Fibroblast of skin of left quadriceps (primary cell): ENCODE measurements around the gene SLAMF8.

Experiments used
- DNase-seq, 2 experiments: peaks; one replicate each; pipeline ENCODE4 v3.0.0-alpha.2; 2013; ENCODE audit warnings: low read depth in 2 of 2

SLAMF8 gene

DNA sequence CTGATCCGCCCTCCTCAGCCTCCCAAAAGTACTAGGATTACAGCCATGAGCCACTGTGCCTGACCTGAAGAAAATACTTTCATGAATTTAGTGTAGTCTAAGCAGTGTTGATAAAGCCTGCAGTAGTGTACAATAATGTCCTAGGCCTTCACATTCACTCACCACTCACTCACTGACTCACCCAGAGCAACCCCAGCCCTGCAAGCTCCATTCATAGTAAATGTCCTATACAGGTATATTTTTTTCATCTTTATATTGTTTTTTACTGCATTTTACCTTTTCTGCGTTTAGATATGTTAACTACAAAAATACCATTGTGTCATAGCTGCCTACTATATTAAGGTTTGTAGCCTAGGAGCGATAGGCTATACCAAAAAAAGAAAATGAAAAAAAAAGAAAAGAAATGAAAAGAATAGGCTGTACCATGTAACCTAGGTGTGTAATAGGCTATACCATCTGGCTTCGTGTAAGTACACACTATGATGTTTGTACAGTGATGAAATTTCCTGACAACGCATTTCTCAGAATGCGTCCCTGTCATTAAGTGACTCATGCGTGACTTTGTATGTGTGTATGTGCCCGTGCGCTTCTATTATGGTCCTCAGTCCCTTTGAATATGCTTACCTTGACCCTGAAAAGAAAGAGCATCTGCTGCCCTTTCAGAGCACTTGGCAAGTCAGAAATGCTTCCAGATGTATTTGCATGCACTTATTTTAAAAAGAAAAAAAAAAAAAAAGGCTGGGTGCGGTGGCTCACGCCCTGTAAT, 9.2 kb upstream of the SLAMF8 start:
- no peak for DNase-seq

DNA sequence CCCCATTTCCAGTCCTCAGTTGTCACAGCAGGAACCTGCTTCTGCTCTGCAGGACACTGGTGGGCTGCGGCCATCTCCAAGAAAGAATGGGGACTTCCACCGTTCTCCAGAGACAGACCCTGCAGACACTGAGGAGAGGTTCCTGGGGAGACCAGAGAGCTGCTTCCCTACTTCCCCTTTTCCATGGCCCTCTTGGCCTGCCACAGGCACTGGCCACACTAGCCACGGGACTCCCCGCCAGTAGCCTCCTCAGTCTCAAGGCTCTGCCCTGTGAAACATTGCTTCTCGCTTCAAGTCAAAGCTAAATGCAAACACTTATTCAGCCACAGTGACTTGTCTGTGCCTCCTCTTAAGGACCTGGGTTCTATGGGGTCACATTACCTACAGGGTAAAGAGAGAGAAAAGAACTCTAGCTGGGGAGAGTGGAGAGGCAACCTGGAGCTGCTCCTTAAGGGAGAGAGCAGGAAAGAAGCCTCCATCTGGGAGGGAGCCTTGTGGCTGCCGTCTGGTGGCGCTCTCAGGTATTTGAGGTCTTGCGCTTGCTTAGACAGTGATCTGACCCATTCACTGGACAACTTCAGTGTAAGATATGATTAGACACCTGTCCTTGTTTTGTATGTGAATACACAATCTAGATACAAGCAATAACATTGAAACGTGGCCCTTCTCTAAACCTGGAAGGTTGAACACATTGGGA, 5.4 kb upstream of the SLAMF8 start:
- no peak for DNase-seq

DNA sequence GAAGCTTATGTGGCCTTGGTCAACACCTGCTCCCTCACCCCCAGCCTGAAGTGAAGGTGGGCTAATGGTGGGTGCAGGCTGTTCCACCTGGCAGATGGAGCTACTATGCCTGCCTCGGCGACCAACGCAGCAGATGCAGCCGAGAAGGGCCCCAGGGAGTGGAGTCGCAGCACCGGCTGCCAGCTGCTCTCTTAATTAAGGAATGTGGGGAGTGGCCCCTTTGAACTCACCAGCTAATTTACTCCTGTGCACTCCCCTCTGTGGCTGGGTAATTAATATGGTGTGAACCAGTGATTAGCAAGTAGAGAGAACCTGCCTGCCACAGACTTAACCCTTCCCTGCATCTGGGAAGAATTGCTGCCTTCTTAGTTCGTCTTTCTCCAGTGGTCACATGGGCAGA, 3.3 kb upstream of the SLAMF8 start:
- no peak for DNase-seq

GRCh38 chr1:159825564-159825963, 1.1 kb upstream of the SLAMF8 start:
- DNase-seq = no peak

GRCh38 chr1:159827102-159827490, 423 bp downstream of the SLAMF8 start:
- DNase-seq = no peak

- DNase-seq = no peak
Measured at GRCh38 chr1:159827549-159827948, 876 bp downstream of the SLAMF8 start.

DNA sequence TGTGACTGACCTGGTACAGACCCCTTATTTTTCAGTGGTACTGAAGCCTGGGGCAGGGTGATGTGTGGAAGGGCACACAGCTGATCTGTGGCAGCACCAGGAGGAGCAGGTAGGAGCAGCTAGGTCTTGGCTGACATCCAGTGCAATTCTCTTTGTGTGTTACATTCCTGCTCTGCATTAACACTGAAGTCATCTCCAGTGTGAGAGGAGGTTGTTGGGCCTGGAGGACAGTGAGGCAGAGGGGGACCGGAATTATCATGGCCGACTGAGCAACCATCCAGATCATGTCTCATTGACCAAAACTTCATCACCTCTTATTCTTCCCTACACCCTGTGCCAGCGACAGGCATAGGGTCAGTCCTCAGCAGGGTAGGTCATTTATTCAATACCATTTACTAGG, 1.5 kb downstream of the SLAMF8 start:
- no peak for DNase-seq

- no peak for DNase-seq
Measured at GRCh38 chr1:159828581-159829272, 2.1 kb downstream of the SLAMF8 start.

- no peak for DNase-seq
Measured at GRCh38 chr1:159829273-159829634, 2.6 kb downstream of the SLAMF8 start.

GRCh38 chr1:159829822-159830465, 3.3 kb downstream of the SLAMF8 start:
- peak; percentile 46 to 60 for DNase-seq

- no peak for DNase-seq
Measured at GRCh38 chr1:159830722-159831121, 4.0 kb downstream of the SLAMF8 start.

GRCh38 chr1:159831412-159832141, 4.9 kb downstream of the SLAMF8 start:
- DNase-seq = no peak

DNA sequence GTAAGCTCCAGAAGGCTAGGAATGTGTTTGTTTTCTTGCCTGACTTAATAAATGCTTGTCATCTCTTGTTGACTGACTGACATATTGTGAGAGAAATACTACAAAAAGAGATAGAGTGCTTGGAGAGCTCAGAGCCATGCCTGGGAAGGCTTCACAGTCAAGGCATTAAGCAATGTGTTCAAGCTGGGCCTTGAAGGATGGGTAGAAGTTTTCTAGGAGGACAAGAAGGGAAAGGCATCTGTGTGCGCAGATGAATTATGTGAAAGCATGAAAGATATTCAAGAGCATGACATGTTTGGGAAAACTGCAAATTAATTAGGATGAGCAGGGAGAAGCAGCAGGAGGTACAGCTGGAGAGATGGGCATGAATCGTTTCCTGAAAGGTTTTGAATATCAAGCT, 5.6 kb downstream of the SLAMF8 start:
- DNase-seq = no peak

GRCh38 chr1:159835356-159835755, 8.7 kb downstream of the SLAMF8 start:
- no peak for DNase-seq

- DNase-seq = no peak
Measured at GRCh38 chr1:159835862-159836525, 9.3 kb downstream of the SLAMF8 start.

DNA sequence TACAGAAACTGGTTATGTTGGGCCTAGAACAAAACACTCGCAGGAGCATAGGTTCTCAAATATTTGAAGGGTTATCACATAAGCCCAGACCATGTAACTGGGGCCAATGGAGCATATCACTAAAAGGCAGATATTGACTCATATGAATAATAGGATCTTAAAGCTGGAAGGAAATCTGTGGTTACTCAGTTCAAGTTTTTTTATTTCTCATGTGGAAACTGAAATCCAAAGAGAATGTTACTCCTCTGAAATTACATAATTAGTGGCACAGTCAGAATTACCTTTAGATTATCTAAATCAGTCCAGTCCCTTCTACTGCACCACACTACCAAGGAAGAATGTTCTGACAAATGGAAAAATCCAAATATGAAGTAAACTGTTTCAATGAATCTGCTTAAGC, 12.0 kb downstream of the SLAMF8 start:
- no peak for DNase-seq

- no peak for DNase-seq
Measured at GRCh38 chr1:159839116-159839849, 12.6 kb downstream of the SLAMF8 start.

DNA sequence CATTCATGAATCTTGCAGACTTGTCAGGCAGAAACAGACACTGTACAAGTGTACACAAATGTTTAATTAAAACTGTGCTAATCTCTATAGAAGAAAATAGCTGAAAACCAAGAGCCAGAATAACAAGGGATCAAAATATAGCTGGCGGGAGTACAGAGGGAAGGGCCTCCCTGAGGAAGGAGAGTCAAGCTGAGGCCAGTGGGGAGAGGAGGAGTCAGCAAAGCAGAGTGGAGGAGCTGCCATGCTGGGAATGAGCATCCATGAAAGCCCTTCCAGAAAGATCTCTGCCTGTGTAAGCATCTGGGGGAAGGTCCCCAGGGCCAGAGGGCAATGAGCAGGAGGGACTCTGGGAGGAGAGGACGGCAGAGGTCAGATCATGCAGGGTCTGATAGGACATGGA, 15.1 kb downstream of the SLAMF8 start:
- no peak for DNase-seq

DNA sequence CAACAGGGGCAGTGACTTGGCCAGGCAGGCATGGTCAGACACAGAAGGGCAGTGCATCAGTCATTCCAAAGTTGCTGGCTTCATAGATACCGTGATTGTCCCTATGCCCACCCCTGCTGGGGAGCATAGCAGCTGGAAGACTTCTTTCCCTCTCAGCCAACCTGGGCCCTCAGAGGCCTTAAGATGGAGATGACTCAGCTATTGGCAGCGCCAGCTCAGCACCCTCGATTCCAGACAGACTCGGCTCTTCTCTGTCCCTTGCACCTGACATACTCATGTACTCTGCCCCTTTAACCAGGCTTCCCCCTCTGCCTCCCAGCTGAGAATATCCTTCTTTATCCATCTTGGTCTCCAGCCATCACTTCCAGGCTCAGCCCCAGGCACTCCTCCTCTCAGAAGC, 16.8 kb downstream of the SLAMF8 start:
- DNase-seq = no peak
